GM18861 (cell line): ENCODE data around the gene ABCG4.
A peak's percentile ranks its signal among the peaks of the same experiment; 100 is the strongest.
"Not testable (repeated sequence)": the region's sequence is repeated elsewhere in the genome, so short reads cannot be mapped to it uniquely, and the experiment has no call there.

Experiments
- ATAC-seq: cut with Tn5 transposase; IDR thresholded peaks from one replicate; pipeline ENCODE4 v1.9.1; 2021; ENCODE audit not compliant: unreplicated experiment

The ABCG4 gene

DNA sequence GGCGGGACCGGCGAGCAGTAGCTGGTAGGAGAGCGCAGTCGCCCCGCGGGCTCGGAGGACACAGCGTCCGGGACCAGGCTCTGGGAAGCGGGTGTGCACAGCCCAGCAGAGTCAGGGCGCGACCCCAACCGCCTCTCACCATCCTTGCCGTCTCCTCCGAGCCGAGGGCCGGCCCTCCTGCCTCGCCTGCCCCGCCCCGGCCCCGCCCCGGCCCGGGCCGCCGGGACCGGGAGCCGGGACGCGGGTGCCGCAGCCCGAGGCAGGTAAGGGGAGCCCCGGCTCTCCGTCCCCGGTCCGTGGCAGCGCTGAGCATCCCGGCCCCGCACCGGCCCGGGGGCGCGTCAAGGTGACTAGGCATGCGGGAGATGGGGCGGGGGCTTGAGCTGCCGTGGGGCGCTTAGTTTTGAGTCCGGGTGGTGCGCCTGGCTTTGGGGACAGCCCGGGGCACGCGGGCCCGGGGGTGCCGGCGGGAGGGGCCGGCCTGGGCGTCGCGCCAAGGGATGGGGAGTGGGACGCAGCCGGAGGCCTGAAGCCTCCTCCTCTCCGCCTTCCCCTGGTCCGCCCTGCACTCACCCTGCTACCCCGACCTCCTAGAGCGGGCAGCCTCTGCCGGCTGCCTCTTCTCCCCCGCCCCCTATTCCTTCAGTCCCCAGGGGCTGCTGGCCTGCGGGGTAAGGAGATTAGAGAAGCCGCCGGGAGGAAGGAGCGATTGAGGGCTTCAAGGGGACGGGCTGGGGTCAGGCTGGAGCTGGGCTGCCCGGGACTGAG lies at the start of gene ABCG4:
Gene ABCG4 (plus strand): TSS at position 35 of the 768 bp plus-strand sequence. CDS start 914 bp downstream, outside the sequence.
- no peak for ATAC-seq

- ATAC-seq, result no peak
Measured at GRCh38 chr11:119099711-119100110, 49.1 kb upstream of the ABCG4 start.

- no peak for ATAC-seq
Measured at GRCh38 chr11:119100246-119100970, 48.4 kb upstream of the ABCG4 start.

DNA sequence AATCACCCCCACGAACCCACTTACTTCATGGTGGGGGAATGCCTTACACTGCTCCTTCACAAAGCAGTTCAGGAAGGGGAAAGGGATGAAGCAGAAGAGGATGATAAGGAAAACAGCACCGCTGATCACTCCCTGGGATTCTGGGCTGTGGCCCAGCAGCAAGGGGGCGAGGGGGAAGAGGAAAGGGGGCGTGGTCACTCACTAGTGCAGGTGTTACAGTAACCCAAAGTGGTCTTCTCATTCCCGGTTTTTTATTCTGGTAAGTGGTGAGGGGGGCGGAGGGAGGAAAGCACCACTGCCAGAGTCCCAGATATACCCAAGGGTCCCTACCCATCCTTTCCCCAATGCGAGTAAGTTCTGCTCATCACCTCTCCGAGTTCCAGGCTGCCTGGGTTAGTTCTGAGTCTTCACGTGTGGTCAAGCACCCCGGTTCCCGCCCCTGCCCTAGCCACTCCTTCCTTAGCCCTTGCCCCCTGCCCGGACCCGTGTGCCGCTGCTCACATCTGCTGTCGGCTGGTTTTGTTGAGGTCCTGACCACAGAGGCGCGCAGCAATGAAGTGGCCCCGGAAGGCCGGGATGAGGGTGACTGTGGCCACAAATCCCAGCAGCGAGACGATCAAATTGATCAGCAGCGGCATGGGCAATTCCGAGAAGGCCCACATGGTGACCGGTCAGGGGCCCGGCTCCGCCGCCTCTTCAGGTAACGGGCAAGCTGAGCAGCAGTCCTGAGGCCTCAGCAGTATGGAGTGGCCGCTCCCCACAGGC lies 47.7 kb upstream of the ABCG4 start:
- ATAC-seq, result peak; percentile 7

DNA sequence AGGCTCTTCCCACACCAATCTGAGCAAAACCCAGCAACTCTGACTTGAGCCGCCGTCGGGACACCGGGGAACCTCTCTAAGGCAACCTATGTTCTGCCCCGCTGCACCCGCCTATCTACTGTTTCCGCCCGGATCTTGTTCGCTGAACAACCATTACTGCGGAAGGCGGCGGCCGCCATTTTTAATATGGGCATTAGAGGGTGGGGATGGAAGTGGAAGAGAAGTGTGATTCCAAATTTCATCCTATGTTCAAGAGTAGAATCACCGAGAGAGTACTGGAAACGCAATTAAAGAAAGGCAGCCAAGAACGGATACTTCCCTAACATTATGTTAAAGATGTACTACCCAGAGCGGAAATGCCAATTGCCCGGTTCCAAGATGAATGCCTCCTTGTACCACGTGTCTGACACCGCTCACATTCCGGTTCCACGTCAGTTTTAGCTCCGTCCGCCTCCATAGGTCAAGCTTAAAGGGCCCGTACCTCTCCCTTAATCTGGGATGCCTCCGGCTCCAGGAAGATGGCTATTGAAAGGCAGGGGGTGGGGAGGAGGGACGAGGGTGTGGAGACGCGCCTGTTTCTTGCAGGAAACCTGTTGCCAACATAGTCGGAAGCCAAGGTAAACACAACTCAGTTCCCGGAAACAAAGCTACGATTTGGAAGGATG lies 47.0 kb upstream of the ABCG4 start, which contains the start of gene DPAGT1:
Gene DPAGT1 (minus strand): TSS at position 95 of the 665 bp plus-strand sequence. CDS start 198 bp downstream, outside the sequence.
- ATAC-seq, result peak; percentile 63

- not testable (repeated sequence) for ATAC-seq
Measured at GRCh38 chr11:119103161-119103664, 45.6 kb upstream of the ABCG4 start.

DNA sequence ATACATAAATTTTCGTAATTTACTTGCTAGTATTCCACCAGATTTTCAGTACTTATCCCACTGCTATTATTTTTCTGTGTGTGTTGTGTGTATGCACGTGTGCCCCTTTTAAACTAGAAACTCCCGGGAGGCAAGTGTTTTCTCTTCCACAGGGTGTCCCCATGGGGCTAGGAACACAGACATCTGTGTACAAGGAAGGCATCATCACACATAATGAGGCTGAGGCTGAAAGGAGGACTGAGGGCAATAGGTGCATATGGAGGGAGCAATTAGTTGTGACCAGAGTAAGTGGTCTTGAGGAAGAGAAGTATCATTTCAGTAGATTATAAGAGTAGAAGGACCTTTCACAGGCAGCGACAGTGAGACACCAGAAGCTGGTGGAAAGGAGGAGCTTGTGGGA lies 45.1 kb upstream of the ABCG4 start:
- no peak for ATAC-seq

DNA sequence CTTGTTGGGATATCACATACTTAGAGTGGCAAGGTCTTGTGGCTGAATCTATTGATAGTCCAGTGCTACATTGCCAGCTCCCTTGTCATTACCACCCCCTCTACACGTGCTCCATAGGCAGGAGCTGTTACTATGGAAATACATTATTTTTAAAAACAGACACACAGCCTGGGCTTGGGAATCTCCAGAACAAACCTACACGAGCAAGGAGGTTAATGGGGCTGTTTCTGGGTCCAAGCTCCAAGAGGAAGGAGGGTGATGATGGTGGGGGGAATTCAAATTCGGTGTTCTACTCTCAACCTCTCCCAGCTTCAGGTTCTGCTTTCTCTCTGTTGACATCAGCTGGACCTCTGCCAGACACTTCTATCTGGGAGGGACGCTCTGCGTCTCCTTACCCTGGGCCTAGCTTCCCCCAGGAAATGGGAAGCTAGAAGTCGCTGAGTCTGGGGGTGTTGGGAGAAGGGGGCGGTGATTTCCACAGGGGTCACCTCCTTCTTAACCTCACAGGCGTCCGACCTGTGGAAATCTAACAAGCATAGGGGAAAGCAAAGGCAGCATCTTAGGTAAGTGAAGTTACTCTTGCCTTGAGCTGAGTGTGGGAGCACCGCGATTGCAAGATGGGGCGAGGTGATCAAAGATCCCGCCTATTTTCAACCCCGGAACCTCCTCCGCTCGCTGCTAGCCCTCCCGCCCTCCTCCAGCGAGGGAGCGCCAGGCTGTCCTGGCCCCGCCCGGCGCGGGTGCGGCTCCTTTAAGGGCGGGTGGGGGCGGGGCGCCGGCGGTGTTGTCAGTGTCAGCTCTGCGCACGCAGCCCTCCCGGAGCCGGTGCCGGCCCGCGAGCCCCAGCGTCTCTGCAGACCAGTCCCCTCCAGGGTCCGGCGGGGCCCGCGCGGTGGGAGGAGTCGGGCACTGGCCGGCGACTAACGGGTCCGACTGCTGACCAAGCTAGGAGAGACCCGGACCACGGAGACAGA lies 42.0 kb upstream of the ABCG4 start, which contains the start of gene C2CD2L:
Gene C2CD2L (plus strand): TSS at position 781 of the 974 bp plus-strand sequence. CDS start 398 bp downstream, outside the sequence.
- ATAC-seq, result peak; percentile 53

- ATAC-seq, result peak; percentile 13
Measured at GRCh38 chr11:119107538-119108145, 41.2 kb upstream of the ABCG4 start.

- ATAC-seq, result no peak
Measured at GRCh38 chr11:119108146-119108856, 40.6 kb upstream of the ABCG4 start.

GRCh38 chr11:119108857-119109221 lies 40.0 kb upstream of the ABCG4 start:
- no peak for ATAC-seq

- ATAC-seq, result no peak
Measured at GRCh38 chr11:119109843-119110242, 39.0 kb upstream of the ABCG4 start.

DNA sequence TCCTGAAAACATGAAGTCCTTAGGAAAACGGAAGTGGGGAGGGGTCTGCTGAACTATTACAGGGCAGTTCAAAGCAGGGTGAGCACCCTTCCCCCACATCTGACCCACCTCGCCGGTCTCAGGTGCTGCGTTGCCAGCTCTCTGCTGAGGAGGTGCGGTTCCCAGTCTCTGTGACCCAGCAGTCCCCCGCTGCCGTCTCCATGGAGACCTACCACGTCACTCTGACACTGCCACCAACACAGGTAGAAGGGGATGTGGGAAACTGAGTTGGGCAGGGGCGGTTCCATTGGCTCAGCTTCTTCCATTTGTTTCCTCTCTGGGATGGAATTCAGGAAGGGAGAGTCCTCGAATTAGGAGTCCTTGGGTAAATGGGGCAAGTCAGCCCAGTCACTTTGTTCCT lies 38.4 kb upstream of the ABCG4 start:
- no peak for ATAC-seq

DNA sequence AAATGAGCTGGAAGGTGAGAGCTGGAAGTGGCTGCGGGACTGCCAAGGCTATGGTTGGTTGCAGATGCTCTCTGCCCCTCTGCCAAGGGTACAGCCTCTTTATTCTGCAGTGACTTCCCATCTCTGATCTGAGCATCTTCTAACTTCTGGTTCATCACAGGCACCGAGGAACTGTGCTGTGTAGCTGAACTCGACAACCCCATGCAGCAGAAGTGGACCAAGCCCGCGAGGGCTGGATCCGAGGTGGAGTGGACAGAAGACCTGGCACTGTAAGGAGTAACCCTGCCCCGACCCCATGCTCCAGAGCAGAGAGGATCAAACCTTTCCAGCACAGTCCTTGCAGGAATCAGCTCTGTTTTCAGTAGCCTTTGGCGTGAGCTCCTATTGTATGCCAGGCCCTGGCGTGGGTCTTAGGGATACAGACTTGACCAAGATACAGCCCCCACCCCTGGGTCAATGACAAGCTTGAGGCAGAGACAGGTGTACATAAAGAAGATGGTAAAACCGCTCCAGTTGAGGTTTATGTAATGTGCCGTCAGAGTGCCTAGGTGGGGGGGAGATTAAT lies 37.4 kb upstream of the ABCG4 start:
- ATAC-seq, result no peak

GRCh38 chr11:119112314-119113020 lies 36.4 kb upstream of the ABCG4 start:
- ATAC-seq, result no peak

GRCh38 chr11:119113716-119114115 lies 35.1 kb upstream of the ABCG4 start:
- ATAC-seq, result no peak

GRCh38 chr11:119114351-119114750 lies 34.5 kb upstream of the ABCG4 start:
- no peak for ATAC-seq
